OCI-LY1 (cell line): ENCODE results near the gene EPHA4.

Experiments
- H2AFZ ChIP-seq: fragments of 200-600 bp; sonication (generic), shearing (Covaris generic); 2 replicates; pipeline ENCODE4 v1.6.0; 2014; ENCODE audit warnings: antibody characterized with exemption, mild to moderate bottlenecking, low read length
- H3F3A ChIP-seq: fragments of 200-600 bp; sonication (generic), shearing (Covaris generic); 2 replicates; pipeline ENCODE4 v1.6.0; 2014; ENCODE audit warnings: mild to moderate bottlenecking, antibody characterized with exemption, low read length, moderate library complexity; ENCODE audit not compliant: insufficient read depth
- H3K27ac ChIP-seq: fragments of 200-600 bp; sonication (generic); 2 replicates; pipeline ENCODE4 v1.5.1; 2014; ENCODE audit warnings: low read length, mixed run types, mild to moderate bottlenecking, low read depth; ENCODE audit not compliant: poor library complexity, severe bottlenecking
- H3K27me3 ChIP-seq: fragments of 200-600 bp; sonication (generic); 2 replicates; pipeline ENCODE4 v1.6.0; 2014; ENCODE audit warnings: antibody characterized with exemption, mild to moderate bottlenecking, low read length, moderate library complexity; ENCODE audit not compliant: insufficient read depth
- H3K36me3 ChIP-seq: fragments of 200-600 bp; sonication (generic); 2 replicates; pipeline ENCODE4 v1.6.1; 2014; ENCODE audit warnings: mild to moderate bottlenecking, antibody characterized with exemption, low read length, moderate library complexity, mixed read lengths; ENCODE audit not compliant: insufficient read depth
- H3K4me1 ChIP-seq: fragments of 200-600 bp; sonication (generic); 2 replicates; pipeline ENCODE4 v1.5.1; 2014; ENCODE audit warnings: mild to moderate bottlenecking, low read length, moderate library complexity; ENCODE audit not compliant: insufficient read depth, severe bottlenecking
- H3K4me2 ChIP-seq: fragments of 200-600 bp; sonication (generic), shearing (Covaris generic); 2 replicates; pipeline ENCODE4 v1.6.1; 2014; ENCODE audit warnings: low read length
- H3K4me3 ChIP-seq: fragments of 200-600 bp; sonication (generic); 2 replicates; pipeline ENCODE4 v1.5.1; 2014; ENCODE audit warnings: low read length, low read depth, mild to moderate bottlenecking, mixed read lengths; ENCODE audit not compliant: poor library complexity, severe bottlenecking
- H3K79me2 ChIP-seq: fragments of 200-600 bp; shearing (Covaris generic); 2 replicates; pipeline ENCODE4 v1.6.1; 2016; ENCODE audit warnings: mixed run types, low read length, mixed read lengths; ENCODE audit not compliant: insufficient read depth
- H3K9ac ChIP-seq: fragments of 200-600 bp; sonication (generic), shearing (Covaris generic); 2 replicates; pipeline ENCODE4 v1.6.1; 2014; ENCODE audit warnings: mild to moderate bottlenecking, low read length, mixed read lengths
- H3K9me2 ChIP-seq: fragments of 200-600 bp; sonication (generic), shearing (Covaris generic); 2 replicates; pipeline ENCODE4 v1.6.1; 2014; ENCODE audit warnings: low read depth, mild to moderate bottlenecking, low read length, mixed read lengths
- H3K9me3 ChIP-seq: fragments of 200-600 bp; shearing (Covaris generic); 2 replicates; pipeline ENCODE4 v1.6.1; 2014; ENCODE audit warnings: low read length, mixed read lengths
- H4K20me1 ChIP-seq: fragments of 200-600 bp; sonication (generic), shearing (Covaris generic); 2 replicates; pipeline ENCODE4 v1.6.0; 2016; ENCODE audit warnings: mild to moderate bottlenecking, low read length; ENCODE audit not compliant: insufficient read depth
- CTCF ChIP-seq: fragments of 200-600 bp; sonication (generic), shearing (Covaris generic); IDR thresholded peaks from 2 replicates; pipeline ENCODE4 v1.5.1; 2017; ENCODE audit warnings: mild to moderate bottlenecking, antibody characterized with exemption, low read length, moderate library complexity, mixed read lengths
- EZH2 ChIP-seq: fragments of 200-600 bp; sonication (generic), shearing (Covaris generic); IDR thresholded peaks from 2 replicates; pipeline ENCODE4 v1.8.0; 2017; ENCODE audit warnings: borderline replicate concordance, mixed run types, mild to moderate bottlenecking, antibody characterized with exemption, low read length, moderate library complexity, mixed read lengths

Gene EPHA4

GRCh38 chr2:221425353-221425752 is 146.8 kb downstream of the EPHA4 start:
- H3K9ac ChIP-seq, result no peak overlapping the region
- no peaks in the 10 kb centered on the region for H3K27me3 ChIP-seq
- no peaks in the 10 kb centered on the region for H3K36me3 ChIP-seq
- no peak overlapping the region for H3K27ac ChIP-seq
- TF ChIP-seq CTCF, result no peak
- no peak for TF ChIP-seq EZH2
- no peaks in the 10 kb centered on the region for H3K4me1 ChIP-seq
- H4K20me1 ChIP-seq, result no peaks in the 10 kb centered on the region
- H3K4me2 ChIP-seq, result no peak overlapping the region
- no peak overlapping the region for H2AFZ ChIP-seq
- no peak overlapping the region for H3K4me3 ChIP-seq
- H3F3A ChIP-seq, result no peaks in the 10 kb centered on the region
- no peaks in the 10 kb centered on the region for H3K9me3 ChIP-seq
- no peaks in the 10 kb centered on the region for H3K79me2 ChIP-seq
- no peaks in the 10 kb centered on the region for H3K9me2 ChIP-seq

DNA sequence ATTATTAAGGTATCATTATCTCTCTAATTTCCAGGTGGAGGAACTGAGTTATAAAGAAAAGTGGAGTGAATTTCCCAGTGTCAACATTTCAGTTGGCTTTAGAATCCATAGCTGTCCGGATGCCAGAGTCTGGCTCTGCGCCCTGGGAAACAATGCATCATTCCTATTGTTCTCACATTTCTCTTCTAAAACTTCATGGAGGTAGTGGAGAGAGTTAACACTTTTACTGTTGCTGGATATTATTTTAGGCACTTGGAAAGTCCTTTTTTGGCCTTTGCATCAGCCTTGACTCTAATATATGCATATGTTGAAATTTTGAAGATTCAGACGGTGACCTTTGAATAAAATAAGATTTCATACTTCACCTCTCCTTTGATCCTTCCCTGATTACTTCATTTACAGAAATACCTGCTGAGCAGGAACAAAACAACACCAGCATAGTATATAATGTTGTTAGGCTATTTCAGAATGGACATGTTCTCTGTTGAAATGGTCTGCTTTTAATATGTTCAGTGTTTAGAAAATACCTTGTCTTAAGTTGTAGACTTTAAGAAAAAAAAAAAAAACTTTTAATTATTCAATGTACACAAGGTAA is 148.8 kb downstream of the EPHA4 start:
- no peaks in the 10 kb centered on the region for H3K79me2 ChIP-seq
- H4K20me1 ChIP-seq, result no peaks in the 10 kb centered on the region
- H3K27me3 ChIP-seq, result no peaks in the 10 kb centered on the region
- no peaks in the 10 kb centered on the region for H3K9me2 ChIP-seq
- no peaks in the 10 kb centered on the region for H3K36me3 ChIP-seq
- no peak overlapping the region for H3K27ac ChIP-seq
- no peaks in the 10 kb centered on the region for H3K4me1 ChIP-seq
- H3F3A ChIP-seq, result no peaks in the 10 kb centered on the region
- H3K9ac ChIP-seq, result no peak overlapping the region
- H3K4me3 ChIP-seq, result no peak overlapping the region
- H3K9me3 ChIP-seq, result no peaks in the 10 kb centered on the region
- TF ChIP-seq EZH2, result no peak
- no peak for TF ChIP-seq CTCF
- H2AFZ ChIP-seq, result no peak overlapping the region
- H3K4me2 ChIP-seq, result no peak overlapping the region

DNA sequence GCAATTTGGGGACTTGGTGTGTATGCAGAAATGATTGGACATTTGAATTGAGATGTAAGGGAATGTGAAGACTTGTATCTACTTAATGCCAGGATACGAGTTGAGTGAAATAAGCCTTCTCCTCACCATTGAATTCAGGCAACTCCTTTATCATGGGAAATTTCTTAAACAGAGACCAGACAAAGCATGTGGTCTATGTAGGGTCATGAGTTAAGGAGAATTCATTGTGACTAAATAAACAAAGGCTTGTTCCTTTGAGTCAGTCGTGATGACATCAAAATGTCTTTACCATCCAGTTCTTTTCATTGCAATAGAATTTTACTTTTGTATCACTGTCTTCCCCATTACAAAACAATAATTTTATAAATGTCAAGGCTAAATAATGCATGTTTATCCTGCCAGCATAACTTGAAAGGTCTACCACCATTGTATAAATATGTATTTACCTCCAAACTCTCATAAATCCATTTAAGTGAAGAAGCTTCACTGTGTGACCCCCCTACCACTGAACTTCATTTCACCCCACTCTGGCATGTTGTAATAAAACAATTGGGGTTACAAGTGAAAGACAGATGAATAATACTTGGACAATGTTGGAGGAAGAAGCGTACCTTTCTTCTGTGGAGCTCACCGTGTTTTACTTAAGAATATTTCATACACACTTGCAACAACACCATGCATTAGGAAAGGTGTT is 149.4 kb downstream of the EPHA4 start:
- Histone ChIP-seq H3K4me1 (no peaks in the 10 kb centered on the region), H3K27ac (no peak overlapping the region), H3K9me3 (no peaks in the 10 kb centered on the region), H3K79me2 (no peaks in the 10 kb centered on the region), H3K27me3 (no peaks in the 10 kb centered on the region), H3F3A (no peaks in the 10 kb centered on the region), H3K4me2 (no peak overlapping the region), H3K9me2 (no peaks in the 10 kb centered on the region), H2AFZ (no peak overlapping the region), H3K4me3 (no peak overlapping the region), H3K9ac (no peak overlapping the region), H4K20me1 (no peaks in the 10 kb centered on the region), H3K36me3 (no peaks in the 10 kb centered on the region)
- TF ChIP-seq CTCF (no peak), EZH2 (no peak)
